A549 (cell line): ENCODE results near the gene RXFP2. TPM values are rescaled to one million over a fixed set of nuclear protein-coding genes. Genes with fewer than 3 reads are reported as not detected.

ENCODE experiments used
- ATAC-seq, 2 experiments: fragments of 200-7000 bp in 1 of 2; fragments of >200 bp in 1 of 2; cut with Nextera tagmentation in 1 of 2; cut with Tn5 transposase in 1 of 2; 3 replicates each; pipeline versions ENCODE4 v1.8.0 to v1.9.1; 2018 to 2020; ENCODE audit warnings: mild to moderate bottlenecking in 1 of 2, moderate library complexity in 1 of 2
- CTCF ChIA-PET: fragments of 300-600 bp; sonication (Branson Sonifier 250); formaldehyde crosslinking; extraction: SDS; loops from one replicate; lab custom pipeline; 2021; ENCODE audit warnings: antibody characterized with exemption, inconsistent platforms; lab: Yijun Ruan, JAX
- POLR2A ChIA-PET: fragments of 350-600 bp; formaldehyde crosslinking; extraction: SDS; loops from one replicate; lab custom pipeline; 2021; ENCODE audit warnings: antibody characterized with exemption, inconsistent platforms; lab: Yijun Ruan, JAX
- DNase-seq, 2 experiments: peaks; one replicate each; pipeline versions ENCODE4 v3.0.0 to v3.0.0-alpha.2; 2011 to 2016; ENCODE audit warnings: low read depth in 1 of 2, low spot score in 1 of 2
- FAIRE-seq: peaks from 2 replicates; lab custom pipeline; 2011; peaks lifted over from hg19 to GRCh38; lab: Jason Lieb, UNC
- H3K27ac ChIP-seq, 2 experiments: fragments of >200 bp; sonication (Bioruptor Twin); formaldehyde crosslinking; 3 replicates each; pipeline ENCODE4 v1.5.1; 2016 to 2017
- H3K4me1 ChIP-seq: fragments of >200 bp; sonication (Bioruptor Twin); formaldehyde crosslinking; 3 replicates; pipeline ENCODE4 v1.6.1; 2016
- H3K4me2 ChIP-seq: fragments of >200 bp; sonication (Bioruptor Twin); formaldehyde crosslinking; 3 replicates; pipeline ENCODE4 v1.6.1; 2016
- H3K4me3 ChIP-seq: fragments of >200 bp; sonication (Bioruptor Twin); formaldehyde crosslinking; 3 replicates; pipeline ENCODE4 v1.5.1; 2016
- H3K9me3 ChIP-seq: fragments of >200 bp; sonication (Bioruptor Twin); formaldehyde crosslinking; 3 replicates; pipeline ENCODE4 v1.6.1; 2016
- ATOH8 ChIP-seq: fragments of 250-450 bp; sonication (Bioruptor Pico); IDR thresholded peaks from 2 replicates; pipeline ENCODE4 v1.5.0; 2020; ENCODE audit warnings: low read depth, mild to moderate bottlenecking, moderate library complexity
- BHLHE40 ChIP-seq: IDR thresholded peaks from 2 replicates; pipeline ENCODE4 v1.6.1; 2012; ENCODE audit warnings: low read depth, low read length, inconsistent platforms
- CEBPB ChIP-seq, 2 experiments: fragments of >200 bp in 1 of 2; sonication (Bioruptor Twin) in 1 of 2; formaldehyde crosslinking in 1 of 2; IDR thresholded peaks; 2 replicates each; pipeline ENCODE4 v1.6.1; 2012 to 2016
- CHD2 ChIP-seq: fragments of 150-350 bp; IDR thresholded peaks from 2 replicates; pipeline ENCODE4 v1.6.1; 2014; ENCODE audit warnings: low read length; ENCODE audit not compliant: partially characterized antibody
- CTCF ChIP-seq: fragments of >200 bp; sonication (Bioruptor Twin); formaldehyde crosslinking; IDR thresholded peaks from 3 replicates; pipeline ENCODE4 v1.5.1; 2016
- EHF ChIP-seq: fragments of 250-450 bp; sonication (Bioruptor Pico); IDR thresholded peaks from 2 replicates; pipeline ENCODE4 v1.5.0; 2020; ENCODE audit warnings: mild to moderate bottlenecking
- HDAC2 ChIP-seq: fragments of 200-600 bp; sonication (generic); IDR thresholded peaks from 2 replicates; pipeline ENCODE4 v1.6.1; 2016
- HES2 ChIP-seq: fragments of >200 bp; sonication (Bioruptor Twin); formaldehyde crosslinking; IDR thresholded peaks from 2 replicates; pipeline ENCODE4 v1.6.1; 2016
- HEYL ChIP-seq: fragments of 250-450 bp; sonication (Bioruptor Pico); IDR thresholded peaks from 2 replicates; pipeline ENCODE4 v1.8.0; 2021; ENCODE audit warnings: mild to moderate bottlenecking, moderate library complexity
- HMGXB4 ChIP-seq: fragments of 250-450 bp; sonication (Bioruptor Pico); IDR thresholded peaks from 2 replicates; pipeline ENCODE4 v1.5.0; 2021; ENCODE audit warnings: mild to moderate bottlenecking, moderate library complexity, borderline replicate concordance
- HOXB13 ChIP-seq: fragments of 250-450 bp; sonication (Bioruptor Pico); IDR thresholded peaks from 2 replicates; pipeline ENCODE4 v1.5.0; 2020; ENCODE audit warnings: low read depth, mild to moderate bottlenecking, moderate library complexity
- HOXB5 ChIP-seq: fragments of 250-450 bp; sonication (Bioruptor Pico); IDR thresholded peaks from 2 replicates; pipeline ENCODE4 v1.5.0; 2020; ENCODE audit warnings: mild to moderate bottlenecking, moderate library complexity
- JUN ChIP-seq, 2 experiments: fragments of >200 bp; sonication (Bioruptor Twin); formaldehyde crosslinking; IDR thresholded peaks; 2 replicates in 1 of 2; 3 replicates in 1 of 2; pipeline ENCODE4 v1.6.1; 2016 to 2017
- MAFK ChIP-seq: fragments of 450-650 bp; IDR thresholded peaks from 2 replicates; pipeline ENCODE4 v1.6.1; 2014; ENCODE audit not compliant: partially characterized antibody
- MAZ ChIP-seq: fragments of 150-350 bp; IDR thresholded peaks from 2 replicates; pipeline ENCODE4 v1.6.1; 2014; ENCODE audit warnings: antibody characterized with exemption, low read depth, low read length, borderline replicate concordance
- MYC ChIP-seq: IDR thresholded peaks from 2 replicates; pipeline ENCODE4 v1.6.1; 2012; ENCODE audit warnings: mild to moderate bottlenecking, inconsistent platforms, low read length, improper control_type of control experiment, borderline replicate concordance
- NPAS2 ChIP-seq: fragments of 250-450 bp; sonication (Bioruptor Pico); IDR thresholded peaks from 2 replicates; pipeline ENCODE4 v1.8.0; 2022; ENCODE audit warnings: mild to moderate bottlenecking, moderate library complexity, borderline replicate concordance
- PHF8 ChIP-seq: fragments of 200-600 bp; sonication (generic); IDR thresholded peaks from 2 replicates; pipeline ENCODE4 v1.6.1; 2016; ENCODE audit warnings: low read depth, mild to moderate bottlenecking, antibody characterized with exemption, moderate library complexity, borderline replicate concordance
- POLR2AphosphoS2 ChIP-seq: conservative IDR thresholded peaks from 2 replicates; pipeline ENCODE4 v1.6.1; 2012; ENCODE audit warnings: low read length, improper control_type of control experiment, inconsistent platforms
- REST ChIP-seq: fragments of 200-600 bp; sonication (generic); IDR thresholded peaks from 2 replicates; pipeline ENCODE4 v1.6.1; 2016; ENCODE audit warnings: antibody characterized with exemption, mild to moderate bottlenecking, moderate library complexity
- RNF2 ChIP-seq: fragments of 200-600 bp; sonication (generic); IDR thresholded peaks from 2 replicates; pipeline ENCODE4 v1.6.1; 2016; ENCODE audit warnings: low read depth, mild to moderate bottlenecking, antibody characterized with exemption, moderate library complexity, borderline replicate concordance
- TP53 ChIP-seq: fragments of 250-450 bp; sonication (Bioruptor Pico); IDR thresholded peaks from 2 replicates; pipeline ENCODE4 v1.5.0; 2021; ENCODE audit warnings: mild to moderate bottlenecking, moderate library complexity
- USF2 ChIP-seq: fragments of 450-650 bp; IDR thresholded peaks from 2 replicates; pipeline ENCODE4 v1.6.1; 2014; ENCODE audit warnings: antibody characterized with exemption
- ZC3H11A ChIP-seq: fragments of 450-650 bp; IDR thresholded peaks from 2 replicates; pipeline ENCODE4 v1.6.1; 2014; ENCODE audit warnings: antibody characterized with exemption, mild to moderate bottlenecking
- ZSCAN20 ChIP-seq: fragments of 250-450 bp; sonication (Bioruptor Pico); IDR thresholded peaks from 2 replicates; pipeline ENCODE4 v1.8.0; 2022; ENCODE audit warnings: mild to moderate bottlenecking, moderate library complexity
- WGBS: methylation state at CpG from one replicate; pipeline ENCODE4 v1.1.6; 2017; ENCODE audit errors: missing lambda C conversion rate; 5-methylcytosine and 5-hydroxymethylcytosine counted together
- polyA plus RNA-seq, 4 experiments: library from polyadenylated mRNA; depleted of rRNA in 3 of 4; stranded (reverse); fragments of >200 nt; fragmentation: RNase III in 1 of 4; extraction: RNeasy Plus Mini Kit Qiagen cat#74134 plus additional on column Dnase treatment in 1 of 4; gene quantifications; 2 replicates in 3 of 4; 3 replicates in 1 of 4; pipeline ENCODE4 v1.2.3, GENCODE V29; 2011 to 2017

Gene RXFP2
- polyA plus RNA-seq, 2 of the 4 experiments (the other 2 are of a cell fraction), result not detected

GRCh38 chr13:31849206-31849605 is 109.9 kb downstream of the RXFP2 start:
- H3K27ac ChIP-seq, result no peak overlapping the region
- ATAC-seq, result no peak
- ChIA-PET POLR2A (no interaction called here), CTCF (no interaction called here)
- no peak overlapping the region for H3K4me3 ChIP-seq
- no peaks in the 10 kb centered on the region; the same call in 2 of the 3 replicates for H3K9me3 ChIP-seq
- TF ChIP-seq REST, result no peak
- no peak for TF ChIP-seq CHD2
- no peak for TF ChIP-seq JUN (IDR thresholded peaks at IDR 0.05)
- no peak for TF ChIP-seq MAFK
- TF ChIP-seq USF2, result no peak
- no peak for TF ChIP-seq TP53 (CRISPR knock-in tag)
- no peak for TF ChIP-seq BHLHE40
- TF ChIP-seq EHF (CRISPR knock-in tag), result no peak
- no peak for TF ChIP-seq MYC
- no peak for TF ChIP-seq MAZ
- TF ChIP-seq NPAS2 (CRISPR knock-in tag), result no peak
- no peak for TF ChIP-seq HOXB13 (CRISPR knock-in tag)
- no peak for TF ChIP-seq ZSCAN20 (CRISPR knock-in tag)
- no peak for TF ChIP-seq POLR2AphosphoS2
- no peak for TF ChIP-seq ZC3H11A
- TF ChIP-seq CTCF, result no peak
- TF ChIP-seq HMGXB4 (CRISPR knock-in tag), result no peak
- no peak for TF ChIP-seq CEBPB (IDR thresholded peaks at IDR 0.05)
- H3K4me2 ChIP-seq, result no peak overlapping the region
- DNase-seq, result no peak
- no peak for FAIRE-seq
- WGBS, result 12% methylated on average over 4 of the region's 4 CpGs
- no peaks in the 10 kb centered on the region for H3K4me1 ChIP-seq

- CTCF ChIA-PET, result no interaction called here
- POLR2A ChIA-PET, result no interaction called here
- no peak for ATAC-seq
- Histone ChIP-seq H3K4me2 (no peak overlapping the region), H3K27ac (no peak overlapping the region), H3K4me3 (no peak overlapping the region), H3K4me1 (no peaks in the 10 kb centered on the region), H3K9me3 (no peaks in the 10 kb centered on the region; the same call in 2 of the 3 replicates)
- 2% methylated on average over 5 of the region's 5 CpGs for WGBS
- DNase-seq, result no peak
- FAIRE-seq, result no peak
- TF ChIP-seq HEYL (no peak), CTCF (no peak), PHF8 (no peak), RNF2 (no peak), ATOH8 (CRISPR knock-in tag) (no peak), HOXB5 (no peak), HES2 (no peak), NPAS2 (CRISPR knock-in tag) (no peak), CHD2 (no peak), HDAC2 (no peak)
Observed at GRCh38 chr13:31850041-31850555, 110.8 kb downstream of the RXFP2 start.
